ENCODE measurements around the gene ZNRF3.

ZNRF3 gene

GRCh38 chr22:29093501-29094300 lies 210.3 kb downstream of the ZNRF3 start:
- no peak for TF ChIP-seq FOXP2 (optimal IDR thresholded peaks at IDR 0.05; ENCODE audit: borderline replicate concordance, extremely low read depth, extremely low read length, insufficient read depth)
- TF ChIP-seq POLR2AphosphoS5 (IDR thresholded peaks at IDR 0.05; ENCODE audit: low read depth, low read length) = no peak
- TF ChIP-seq SIN3A (IDR thresholded peaks at IDR 0.05; ENCODE audit: borderline replicate concordance, insufficient read depth, low read length) = no peak
- no peak for TF ChIP-seq TAF1 (IDR thresholded peaks at IDR 0.05; ENCODE audit: borderline replicate concordance, insufficient read depth, low read length)
- no peak for TF ChIP-seq REST (IDR thresholded peaks at IDR 0.05; ENCODE audit: insufficient read depth in 1 of 2, low read depth in 2 of 2, low read length in 2 of 2)

GRCh38 chr22:29095459-29095858 lies 212.1 kb downstream of the ZNRF3 start:
- no peak for TF ChIP-seq REST (IDR thresholded peaks at IDR 0.05; ENCODE audit: insufficient read depth in 1 of 2, low read depth in 2 of 2, low read length in 2 of 2)
- no peak for TF ChIP-seq TAF1 (IDR thresholded peaks at IDR 0.05; ENCODE audit: borderline replicate concordance, insufficient read depth, low read length)
- no peak for TF ChIP-seq SIN3A (IDR thresholded peaks at IDR 0.05; ENCODE audit: borderline replicate concordance, insufficient read depth, low read length)
- no peak for TF ChIP-seq FOXP2 (optimal IDR thresholded peaks at IDR 0.05; ENCODE audit: borderline replicate concordance, extremely low read depth, extremely low read length, insufficient read depth)
- TF ChIP-seq POLR2AphosphoS5 (IDR thresholded peaks at IDR 0.05; ENCODE audit: low read depth, low read length) = no peak

GRCh38 chr22:29096736-29097669 lies 213.6 kb downstream of the ZNRF3 start:
- TF ChIP-seq SIN3A (IDR thresholded peaks at IDR 0.05; ENCODE audit: borderline replicate concordance, insufficient read depth, low read length) = no peak
- no peak for TF ChIP-seq TAF1 (IDR thresholded peaks at IDR 0.05; ENCODE audit: borderline replicate concordance, insufficient read depth, low read length)
- TF ChIP-seq REST (IDR thresholded peaks at IDR 0.05; ENCODE audit: insufficient read depth in 1 of 2, low read depth in 2 of 2, low read length in 2 of 2) = no peak
- TF ChIP-seq FOXP2 (optimal IDR thresholded peaks at IDR 0.05; ENCODE audit: borderline replicate concordance, extremely low read depth, extremely low read length, insufficient read depth) = no peak
- no peak for TF ChIP-seq POLR2AphosphoS5 (IDR thresholded peaks at IDR 0.05; ENCODE audit: low read depth, low read length)

GRCh38 chr22:29098296-29098695 lies 214.9 kb downstream of the ZNRF3 start:
- TF ChIP-seq POLR2AphosphoS5 (IDR thresholded peaks at IDR 0.05; ENCODE audit: low read depth, low read length) (no peak), FOXP2 (optimal IDR thresholded peaks at IDR 0.05; ENCODE audit: borderline replicate concordance, extremely low read depth, extremely low read length, insufficient read depth) (no peak), SIN3A (IDR thresholded peaks at IDR 0.05; ENCODE audit: borderline replicate concordance, insufficient read depth, low read length) (no peak), TAF1 (IDR thresholded peaks at IDR 0.05; ENCODE audit: borderline replicate concordance, insufficient read depth, low read length) (no peak), REST (IDR thresholded peaks at IDR 0.05; ENCODE audit: insufficient read depth in 1 of 2, low read depth in 2 of 2, low read length in 2 of 2) (no peak)

All from PFSK-1 (cell line).